ENCODE measurements around the gene KSR1. TPM values are rescaled to one million over a fixed set of nuclear protein-coding genes. Genes with fewer than 3 reads are reported as not detected.

The KSR1 gene
- polyA plus RNA-seq, 1 donor from 2014 or later = 9.2 TPM

- H3K36me3 ChIP-seq (ENCODE audit: insufficient read depth, low read length) = no peaks in the 10 kb centered on the region
- H3K27ac ChIP-seq (ENCODE audit: low read length) = no peak overlapping the region
- H3K9ac ChIP-seq (ENCODE audit: low read length) = no peak overlapping the region
- no peak overlapping the region for H3K4me2 ChIP-seq (ENCODE audit: low read length)
- no peaks in the 10 kb centered on the region for H3K9me2 ChIP-seq (ENCODE audit: insufficient read depth, low read length)
- H3K27me3 ChIP-seq (ENCODE audit: insufficient read depth, low read depth, low read length) = no peaks in the 10 kb centered on the region
- H2AFZ ChIP-seq (ENCODE audit: low read depth, low read length) = no peak overlapping the region
- no peak overlapping the region for H3K4me3 ChIP-seq (ENCODE audit: low read length)
- no peaks in the 10 kb centered on the region for H3F3A ChIP-seq (ENCODE audit: insufficient read depth, low read length, poor library complexity, severe bottlenecking)
- TF ChIP-seq EZH2 (IDR thresholded peaks at IDR 0.05; ENCODE audit: borderline replicate concordance, insufficient read depth, low read length, poor library complexity, severe bottlenecking) = no peak
- TF ChIP-seq TAF1 (IDR thresholded peaks at IDR 0.05; ENCODE audit: low read depth) = no peak
- TF ChIP-seq SMC3 (conservative IDR thresholded peaks at IDR 0.05; ENCODE audit: poor library complexity) = no peak
- no peak for TF ChIP-seq EP300 (conservative IDR thresholded peaks at IDR 0.05; ENCODE audit: poor library complexity, severe bottlenecking)
- no peak for TF ChIP-seq REST (IDR thresholded peaks at IDR 0.05; ENCODE audit: borderline replicate concordance)
- no peak for TF ChIP-seq POLR2AphosphoS5 (IDR thresholded peaks at IDR 0.05)
- TF ChIP-seq CTCF (IDR thresholded peaks at IDR 0.05; ENCODE audit: poor library complexity, severe bottlenecking) = no peak
- no peak for TF ChIP-seq RAD21 (conservative IDR thresholded peaks at IDR 0.05)
- TF ChIP-seq MXI1 (conservative IDR thresholded peaks at IDR 0.05; ENCODE audit: poor library complexity, severe bottlenecking) = no peak
- H4K20me1 ChIP-seq (ENCODE audit: insufficient read depth) = no peaks in the 10 kb centered on the region
- H3K9me3 ChIP-seq (ENCODE audit: low read length) = no peaks in the 10 kb centered on the region
- no peaks in the 10 kb centered on the region for H3K79me2 ChIP-seq (replicated peaks; ENCODE audit: insufficient read depth, low read length)
Observed at GRCh38 chr17:27520491-27521185, 64.4 kb downstream of the KSR1 start.

GRCh38 chr17:27521281-27522027, 65.2 kb downstream of the KSR1 start:
- H3K27me3 ChIP-seq (ENCODE audit: insufficient read depth, low read depth, low read length) = no peaks in the 10 kb centered on the region
- no peak overlapping the region for H2AFZ ChIP-seq (ENCODE audit: low read depth, low read length)
- no peak overlapping the region for H3K27ac ChIP-seq (ENCODE audit: low read length)
- H3K4me3 ChIP-seq (ENCODE audit: low read length) = no peak overlapping the region
- no peak overlapping the region for H3K9ac ChIP-seq (ENCODE audit: low read length)
- H3F3A ChIP-seq (ENCODE audit: insufficient read depth, low read length, poor library complexity, severe bottlenecking) = no peaks in the 10 kb centered on the region
- H3K9me2 ChIP-seq (ENCODE audit: insufficient read depth, low read length) = no peaks in the 10 kb centered on the region
- no peaks in the 10 kb centered on the region for H3K79me2 ChIP-seq (replicated peaks; ENCODE audit: insufficient read depth, low read length)
- no peaks in the 10 kb centered on the region for H3K9me3 ChIP-seq (ENCODE audit: low read length)
- no peaks in the 10 kb centered on the region for H4K20me1 ChIP-seq (ENCODE audit: insufficient read depth)
- no peak overlapping the region for H3K4me2 ChIP-seq (ENCODE audit: low read length)
- TF ChIP-seq EZH2 (IDR thresholded peaks at IDR 0.05; ENCODE audit: borderline replicate concordance, insufficient read depth, low read length, poor library complexity, severe bottlenecking) (no peak), SMC3 (conservative IDR thresholded peaks at IDR 0.05; ENCODE audit: poor library complexity) (no peak), POLR2AphosphoS5 (IDR thresholded peaks at IDR 0.05) (no peak), REST (IDR thresholded peaks at IDR 0.05; ENCODE audit: borderline replicate concordance) (no peak), CTCF (IDR thresholded peaks at IDR 0.05; ENCODE audit: poor library complexity, severe bottlenecking) (no peak), EP300 (conservative IDR thresholded peaks at IDR 0.05; ENCODE audit: poor library complexity, severe bottlenecking) (no peak)
- no peaks in the 10 kb centered on the region for H3K36me3 ChIP-seq (ENCODE audit: insufficient read depth, low read length)
